GM19463 (cell line): Measurements from ENCODE around the gene ACSL6.

Experiments used
- ATAC-seq: cut with Tn5 transposase; IDR thresholded peaks from one replicate; pipeline ENCODE4 v1.9.1; 2021; ENCODE audit warnings: mild to moderate bottlenecking, moderate library complexity; ENCODE audit not compliant: unreplicated experiment

Gene ACSL6

DNA sequence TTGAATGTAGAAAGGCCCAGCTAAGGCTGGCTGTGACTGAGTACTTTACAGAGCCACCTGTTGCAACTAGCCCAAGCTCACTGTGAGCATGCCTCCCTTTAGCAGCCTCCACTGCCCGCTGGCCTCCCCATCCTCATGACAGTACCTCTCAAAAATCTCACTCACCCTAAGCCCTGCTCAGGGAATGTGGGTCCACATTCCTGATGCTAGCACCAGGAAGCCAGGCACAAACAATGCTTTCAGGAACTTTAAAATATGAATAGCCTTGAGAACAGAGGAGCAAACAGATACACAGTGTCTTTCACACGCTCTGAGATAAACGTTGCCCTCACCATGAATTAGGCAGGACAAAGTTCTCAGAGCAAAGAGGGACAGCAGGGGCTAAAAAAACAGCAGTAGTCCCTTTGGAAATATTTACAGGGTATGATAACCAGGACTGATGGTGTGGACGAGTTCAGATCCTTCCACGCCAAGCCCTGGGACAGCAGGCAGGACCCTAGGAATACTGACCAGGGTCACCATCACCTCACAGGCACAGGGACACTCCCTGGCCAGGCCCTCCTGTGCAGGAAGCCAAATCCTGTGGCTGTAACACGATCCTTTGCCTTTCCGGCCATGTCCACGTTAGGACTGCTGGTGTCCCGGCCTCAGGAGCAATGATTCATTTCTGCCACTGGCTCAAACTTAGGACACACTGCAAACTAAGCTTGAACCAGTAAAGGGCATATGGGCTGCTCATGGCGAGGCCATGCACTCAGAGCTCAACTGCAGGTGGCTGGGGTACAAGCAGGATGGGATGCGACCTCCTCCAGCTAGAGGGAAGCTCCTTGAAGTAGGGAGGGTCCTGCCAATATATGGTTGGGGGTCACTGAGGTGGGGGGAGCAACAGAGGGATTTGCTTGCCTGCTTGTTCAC, 9.6 kb downstream of the ACSL6 start:
- no peak for ATAC-seq

DNA sequence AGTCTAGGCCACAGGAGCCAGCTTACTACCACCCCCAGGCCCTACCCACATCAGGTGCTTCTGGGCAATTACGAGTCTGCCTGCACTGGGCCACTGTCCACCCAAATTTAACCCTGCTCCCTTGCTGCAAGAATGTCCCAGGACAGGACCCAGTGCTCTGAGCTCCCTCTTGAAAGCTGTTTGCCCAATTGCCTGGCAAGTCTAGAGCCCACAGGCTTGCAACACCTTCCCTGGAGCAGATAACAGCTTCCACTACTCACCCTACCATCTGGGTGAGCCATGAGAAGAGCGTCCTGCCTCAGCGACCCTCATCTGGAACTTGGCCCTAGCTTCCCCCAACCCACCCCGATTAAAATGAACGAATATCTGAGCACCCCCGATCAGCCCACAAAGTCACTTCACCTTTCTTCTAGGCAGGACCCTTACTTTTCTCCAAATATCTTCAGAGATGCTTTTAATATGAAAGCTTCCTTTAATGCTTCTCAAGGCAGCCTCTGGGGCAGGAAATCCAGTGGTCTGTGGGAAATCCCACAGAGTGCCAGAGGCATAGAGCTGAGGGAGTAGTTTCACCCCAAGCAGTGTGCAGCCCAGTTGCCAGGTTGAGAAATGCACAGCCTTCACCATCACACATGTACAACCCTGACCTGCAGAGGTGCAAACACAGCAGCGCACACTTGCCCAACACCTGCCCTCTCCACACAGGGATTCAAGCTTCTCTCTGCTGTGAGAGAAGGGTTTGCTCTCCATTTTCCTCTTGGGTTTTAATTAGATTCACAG, 10.6 kb downstream of the ACSL6 start:
- no peak for ATAC-seq

DNA sequence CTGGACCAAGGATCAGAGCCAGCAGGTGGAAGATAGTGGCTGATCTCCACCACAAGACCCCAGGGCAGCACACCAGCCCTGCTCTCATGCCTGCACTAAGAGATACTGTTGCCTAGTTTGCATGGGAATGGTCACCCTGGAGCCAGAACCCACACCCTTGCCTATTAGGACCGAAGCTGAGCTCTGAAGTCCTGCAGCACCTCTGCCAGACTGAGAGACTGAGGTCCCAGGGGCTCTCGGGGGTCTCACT, 11.3 kb downstream of the ACSL6 start:
- ATAC-seq: no peak

DNA sequence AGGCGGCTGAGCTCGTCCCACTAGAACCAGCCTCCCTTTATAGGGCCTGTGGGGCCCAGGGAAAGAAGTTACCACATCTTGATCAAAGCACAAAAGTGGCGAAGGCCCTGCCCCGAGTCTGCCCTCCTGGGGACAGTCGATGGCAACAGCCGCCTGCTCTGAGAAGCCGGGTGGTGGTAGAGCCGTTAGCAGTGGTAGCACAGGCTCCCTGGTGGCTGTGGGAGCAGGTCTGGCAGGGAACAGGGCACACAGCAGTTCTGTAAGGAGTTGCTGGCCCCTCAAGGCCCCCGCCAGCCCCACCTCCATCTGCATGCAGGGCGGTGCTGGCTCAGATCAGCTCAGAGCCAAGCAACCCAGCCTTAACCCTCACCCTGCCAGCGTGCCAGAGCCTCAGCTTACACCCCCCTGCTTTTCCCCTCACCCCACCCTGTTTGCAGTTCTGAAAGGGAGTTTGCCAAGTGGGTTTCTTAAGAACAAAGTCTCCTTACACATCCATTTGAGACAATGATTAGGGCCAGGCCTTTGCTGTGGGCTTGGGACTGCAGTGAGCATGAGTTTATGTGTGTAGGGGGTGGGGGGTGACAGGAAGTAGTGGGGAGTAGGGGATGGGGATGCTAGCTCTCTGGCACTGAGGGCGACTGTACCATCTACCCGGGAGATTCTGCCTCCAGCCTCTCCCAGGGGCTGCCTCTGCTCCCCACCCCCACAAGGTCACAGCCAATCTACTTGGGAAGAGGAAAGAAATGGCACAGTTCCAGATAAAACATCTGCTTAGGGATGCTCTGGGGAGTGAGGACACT, 11.8 kb downstream of the ACSL6 start:
- no peak for ATAC-seq

DNA sequence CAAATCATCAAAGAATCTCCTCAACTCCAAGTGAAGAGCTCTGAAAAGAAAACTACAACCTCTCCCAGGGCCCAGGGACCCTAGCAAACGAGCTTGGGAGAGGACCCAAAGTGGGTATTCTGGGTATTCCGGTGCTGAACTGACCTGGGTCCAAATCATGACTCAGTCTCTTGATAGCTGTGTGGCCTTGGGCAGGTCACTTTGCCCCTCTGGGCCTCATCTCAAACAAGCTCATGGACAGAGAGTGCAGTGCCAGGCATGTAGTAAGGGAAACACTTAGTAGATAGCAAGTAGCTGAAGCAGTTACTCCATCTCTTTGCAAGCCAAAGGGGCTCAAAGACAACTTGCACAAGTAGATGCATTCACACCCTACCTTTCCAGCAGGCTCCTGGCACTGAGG, 12.4 kb downstream of the ACSL6 start:
- no peak for ATAC-seq

DNA sequence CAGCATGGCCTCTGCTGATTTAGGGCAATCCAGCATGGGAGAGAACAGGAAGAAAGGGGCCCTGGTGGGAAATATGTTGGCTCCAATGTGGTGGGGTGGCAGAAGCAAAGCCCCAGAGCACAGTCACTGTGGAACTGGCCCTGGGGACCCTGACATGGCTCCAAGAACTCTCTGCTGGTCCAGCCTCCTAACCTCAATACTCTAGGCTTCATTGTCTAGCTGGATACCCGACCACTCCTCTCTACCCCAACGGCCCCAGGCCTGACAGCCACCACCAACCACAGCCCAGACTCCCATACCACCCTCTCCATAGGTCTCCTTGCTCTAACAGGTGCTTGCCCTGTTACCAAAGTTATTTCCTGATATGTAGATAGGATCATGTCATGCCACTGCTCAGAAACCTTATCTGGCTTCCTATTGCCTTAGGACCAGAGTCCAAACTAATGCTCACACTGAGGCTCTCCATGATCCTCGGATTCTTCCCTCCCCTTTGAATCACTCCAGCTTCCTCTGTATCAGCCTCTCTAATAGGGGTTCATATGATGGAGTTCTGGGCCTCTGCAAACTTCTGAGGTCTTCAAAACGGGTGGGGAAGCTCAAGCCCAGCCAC, 12.9 kb downstream of the ACSL6 start:
- no peak for ATAC-seq

DNA sequence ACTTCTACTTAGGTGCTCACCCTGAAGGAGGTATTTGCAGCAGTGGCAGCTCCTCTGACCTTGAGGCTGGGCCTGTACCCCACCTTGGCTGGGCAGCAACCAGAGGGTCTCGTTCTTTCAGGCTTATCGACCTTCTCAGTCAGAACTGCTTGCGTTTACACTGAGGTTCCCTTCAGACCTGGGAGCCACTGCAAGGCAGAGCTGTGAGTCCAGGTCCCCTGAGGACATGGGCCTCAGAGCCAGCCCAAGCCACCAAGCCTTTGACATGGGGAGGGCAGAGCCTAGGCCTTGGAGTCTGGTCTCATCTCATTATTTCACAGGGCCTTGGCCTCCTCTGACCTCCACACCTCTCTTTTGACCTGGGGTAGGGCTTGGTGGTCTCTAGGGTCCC, 13.7 kb downstream of the ACSL6 start:
- ATAC-seq: no peak

DNA sequence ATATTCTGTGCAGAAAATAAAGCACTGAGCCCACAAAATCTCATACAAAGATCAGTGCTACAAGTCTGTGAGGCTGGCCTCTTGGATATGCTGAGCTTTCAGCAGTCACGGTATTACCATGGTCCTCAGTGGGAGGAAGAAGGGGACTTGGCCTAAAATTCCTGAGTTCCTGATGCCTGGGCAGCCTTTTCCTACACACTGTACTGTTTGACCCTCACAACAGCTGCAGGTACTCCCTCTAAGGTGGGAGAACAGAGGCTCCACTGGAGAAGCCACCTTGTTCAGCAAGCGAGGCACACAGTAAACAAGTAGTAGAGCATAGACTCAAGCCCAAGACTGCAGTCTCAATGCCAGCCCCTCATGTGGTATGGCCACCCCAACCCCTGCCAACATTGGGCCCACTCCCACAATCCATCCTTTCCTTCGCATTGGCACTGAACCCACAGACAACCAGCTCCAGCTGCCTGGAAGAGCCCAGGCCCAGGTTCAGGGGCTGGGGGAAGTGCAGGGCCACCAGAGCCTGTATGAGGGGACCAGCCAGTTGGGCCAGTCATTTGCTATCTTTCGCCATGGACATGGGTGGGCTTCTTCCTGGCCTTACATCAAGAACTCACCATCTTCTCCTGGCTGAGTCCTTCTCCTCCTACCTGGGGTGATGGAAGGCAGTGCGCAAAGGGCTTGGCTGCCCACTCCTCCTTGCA, 14.3 kb downstream of the ACSL6 start:
- ATAC-seq: no peak

DNA sequence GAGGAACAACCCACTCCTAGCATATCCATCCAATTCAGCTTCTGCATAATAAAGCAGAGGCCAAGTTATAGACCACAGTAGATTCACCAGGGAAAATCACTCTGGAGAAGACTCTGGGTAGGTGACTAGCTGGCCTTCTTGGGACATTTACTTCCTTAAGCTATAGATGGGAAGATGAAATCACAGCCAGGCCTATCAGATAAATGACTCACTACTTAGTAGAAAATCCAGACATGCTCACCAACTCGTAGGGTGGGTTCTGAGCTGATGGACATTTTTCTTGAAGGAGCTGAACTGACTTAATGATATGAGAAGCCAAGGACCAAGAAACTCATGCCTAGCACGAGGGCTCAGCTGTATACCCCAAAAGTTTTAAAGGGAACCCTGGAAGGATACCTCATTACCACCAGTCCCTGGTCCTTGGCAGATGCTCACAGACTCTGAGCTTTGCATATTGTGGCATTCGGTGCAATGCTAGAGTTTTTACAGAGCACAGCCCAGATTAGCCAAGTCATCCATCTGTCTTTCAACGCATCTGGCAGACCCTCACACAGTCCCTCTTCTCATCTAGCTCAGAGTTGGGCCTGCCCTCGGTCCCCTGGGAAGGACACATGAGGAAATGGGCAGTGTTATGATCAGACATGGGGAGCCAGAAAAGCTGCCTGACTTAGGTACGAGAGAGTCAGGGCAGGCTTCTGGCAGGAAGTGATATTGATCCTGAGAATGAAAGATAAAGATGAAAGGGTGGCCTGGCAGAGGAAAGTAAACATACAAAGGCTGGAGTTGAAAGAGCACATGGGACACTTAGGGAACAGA, 15.0 kb downstream of the ACSL6 start:
- ATAC-seq: no peak

DNA sequence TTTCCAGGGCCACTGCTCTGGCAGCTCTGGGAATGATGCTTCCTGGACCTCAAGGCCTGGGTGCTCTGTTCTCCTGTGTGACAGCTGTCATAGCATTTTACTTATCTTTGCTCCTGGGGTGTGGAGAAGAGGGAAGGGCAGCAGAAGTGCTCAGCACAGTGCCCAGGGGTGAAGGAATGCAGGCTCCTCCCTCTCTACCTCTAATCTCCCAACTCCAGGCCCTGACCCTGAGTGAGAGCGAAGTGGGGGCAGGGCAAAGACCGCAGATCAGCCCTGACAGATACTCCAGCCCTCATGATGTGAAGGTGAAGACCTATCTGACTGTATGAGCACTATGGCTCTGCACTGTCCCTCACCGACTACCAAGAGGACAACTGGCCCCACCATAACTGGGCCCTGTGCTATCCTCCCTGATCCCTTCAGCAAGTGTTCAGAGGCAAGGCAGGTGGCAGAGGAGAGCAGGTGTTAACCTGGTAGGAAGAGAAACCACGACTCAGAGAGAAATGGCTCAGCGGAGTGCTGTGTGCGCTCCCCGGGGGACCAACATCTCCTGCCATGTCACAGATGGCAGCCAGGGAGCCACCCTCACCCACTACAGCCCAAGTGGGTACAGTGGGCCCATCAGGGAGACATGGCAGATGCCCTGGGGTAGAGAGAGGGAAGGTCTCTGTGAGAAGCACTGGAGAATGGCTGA, 16.8 kb downstream of the ACSL6 start:
- no peak for ATAC-seq

DNA sequence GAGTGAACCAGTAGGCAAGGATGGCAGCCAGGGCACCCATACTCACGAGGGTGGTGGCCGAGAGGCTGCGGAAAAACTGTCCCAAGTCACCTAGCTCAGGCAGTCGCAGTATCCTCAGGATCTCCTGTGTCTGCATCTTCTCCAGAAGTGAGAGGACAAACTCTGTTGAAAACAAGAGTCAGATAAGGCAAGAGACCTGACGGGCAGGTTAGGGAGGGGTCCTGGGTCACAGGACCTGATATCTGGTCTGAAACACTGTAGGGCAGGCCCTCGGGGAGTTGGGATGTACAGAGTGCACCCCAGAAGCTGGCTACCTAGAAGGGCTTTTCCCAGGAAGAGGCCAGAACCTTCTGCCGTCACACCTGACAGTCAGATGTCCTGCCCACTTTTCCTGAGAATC, 17.4 kb downstream of the ACSL6 start:
- ATAC-seq: no peak

DNA sequence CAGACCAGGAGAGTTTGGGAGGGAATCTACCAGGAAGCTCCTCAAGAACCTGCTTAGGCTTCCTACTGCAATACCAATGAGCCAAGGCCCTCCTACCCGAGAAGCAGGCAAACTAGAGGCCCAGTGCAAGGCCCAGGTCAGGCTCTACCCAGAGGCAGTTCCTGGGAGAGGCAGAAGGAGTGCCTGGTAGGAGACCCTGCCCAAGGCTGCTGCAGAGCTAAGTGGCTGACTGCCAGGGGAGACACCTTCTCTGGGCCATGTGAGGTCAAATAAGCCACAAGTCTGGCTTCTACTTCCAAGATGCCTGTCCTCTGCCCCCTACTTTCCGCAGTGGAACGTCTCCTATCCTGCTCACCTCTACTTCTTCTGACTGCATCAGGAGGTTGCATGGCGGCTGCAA, 17.8 kb downstream of the ACSL6 start:
- no peak for ATAC-seq

DNA sequence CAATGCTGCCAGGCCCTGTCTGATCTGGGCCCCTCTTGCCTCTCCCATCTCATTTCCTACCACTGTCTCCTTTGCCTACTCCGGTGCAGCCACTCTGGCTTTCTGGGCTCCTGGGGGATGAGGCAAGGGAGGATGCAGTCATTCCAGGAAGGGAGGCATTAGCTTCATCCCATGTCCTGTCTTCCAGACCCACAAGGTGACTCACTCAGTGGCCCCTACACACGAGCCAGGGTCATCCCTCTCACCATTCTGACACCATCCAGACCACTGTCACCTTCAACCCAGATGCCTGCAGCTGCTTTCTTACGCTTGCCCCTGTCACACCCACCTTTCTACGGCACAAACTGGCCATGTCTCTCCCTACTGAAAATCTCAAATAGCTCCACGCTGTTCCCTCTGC, 19.1 kb downstream of the ACSL6 start:
- ATAC-seq: no peak

DNA sequence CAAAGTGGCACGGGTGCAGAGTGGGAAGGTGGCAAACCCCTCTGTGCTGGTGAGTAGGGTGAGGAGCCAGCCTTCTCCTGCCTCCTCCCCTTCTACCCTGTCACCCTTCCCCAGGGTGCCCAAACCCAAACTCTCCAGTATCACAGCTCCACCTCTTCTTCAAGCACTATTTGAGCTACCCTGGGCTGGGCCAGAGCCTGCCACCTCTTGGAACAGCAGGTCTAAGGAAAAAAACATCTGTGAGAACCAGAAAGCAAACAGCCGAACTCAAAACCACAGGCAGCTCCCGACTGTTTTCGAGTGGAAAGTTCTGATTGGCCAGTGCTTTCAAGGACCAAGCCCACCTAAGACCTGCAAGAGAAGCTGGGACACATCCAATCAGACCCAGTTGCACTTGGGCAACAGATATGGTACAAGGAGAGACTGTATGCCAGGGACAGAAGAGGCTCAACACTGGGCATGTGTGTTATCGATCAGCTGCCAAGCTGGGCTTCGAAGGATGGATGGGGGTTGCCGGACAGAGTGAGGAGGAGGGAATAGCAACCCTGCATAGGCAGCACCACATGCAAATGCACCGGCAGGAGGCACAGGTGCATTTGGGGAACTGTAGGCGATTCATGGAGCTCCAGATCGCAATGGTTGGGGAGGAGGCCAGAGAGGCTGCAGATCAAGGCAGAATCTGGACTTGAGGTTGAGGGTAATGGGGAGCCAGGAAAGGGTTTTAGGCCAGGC, 19.7 kb downstream of the ACSL6 start:
- no peak for ATAC-seq

DNA sequence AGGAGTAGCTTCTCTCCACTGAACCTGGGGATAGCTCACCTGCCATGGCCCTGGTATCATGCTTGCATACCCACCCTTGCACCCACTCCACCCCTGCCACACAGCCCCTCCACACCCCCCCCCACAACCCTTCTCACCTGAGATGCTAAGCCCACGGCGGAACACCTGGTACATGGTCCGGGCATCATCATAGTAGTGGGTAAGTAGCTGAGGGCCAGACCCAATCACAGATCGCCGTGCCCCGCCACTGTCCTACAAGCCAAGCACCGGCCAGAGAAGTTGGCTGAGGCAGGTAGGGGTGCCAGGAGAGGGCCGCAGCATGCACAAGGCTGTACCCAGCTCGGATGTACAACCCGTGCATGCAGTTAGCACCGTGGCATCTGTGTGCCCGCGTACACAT, 20.7 kb downstream of the ACSL6 start:
- no peak for ATAC-seq

DNA sequence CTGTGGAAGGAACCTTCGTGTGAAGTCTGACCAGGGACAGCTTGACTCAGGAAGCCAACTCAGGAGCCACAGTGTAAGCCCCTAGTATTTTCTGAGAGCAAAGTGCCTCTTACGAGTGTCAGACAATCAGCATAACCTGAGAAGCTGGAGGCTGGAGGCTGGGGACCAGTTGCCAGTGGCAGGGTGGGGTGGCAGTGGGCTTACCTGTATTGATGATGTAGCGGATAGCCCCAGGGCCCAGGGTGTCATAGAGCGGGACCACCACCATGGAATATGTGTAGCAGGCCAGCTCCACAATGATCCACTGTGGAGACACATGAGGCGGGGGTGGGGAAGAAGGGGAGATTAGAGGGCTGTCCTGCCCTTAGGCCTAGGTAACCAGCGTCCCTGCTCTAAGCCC, 22.9 kb downstream of the ACSL6 start:
- ATAC-seq: no peak

DNA sequence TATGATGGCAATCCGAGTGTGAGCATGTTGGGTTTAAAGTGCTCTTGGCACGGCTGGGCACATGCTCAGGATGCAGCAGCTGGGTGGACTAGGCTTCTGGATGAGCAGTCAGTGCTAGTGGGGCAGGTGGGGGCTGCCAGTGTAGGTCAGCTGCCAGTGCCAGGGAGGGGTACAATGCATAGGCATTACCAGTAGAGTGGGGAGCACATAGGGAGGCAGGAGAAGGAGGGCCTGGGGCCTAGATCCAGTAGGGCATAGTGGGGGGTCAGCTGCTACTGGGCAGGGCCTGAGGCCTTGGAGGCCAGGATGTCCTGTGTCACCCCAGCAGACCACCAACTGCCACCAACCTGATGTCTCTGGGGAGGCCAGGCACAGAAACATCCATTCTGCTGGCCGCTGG, 24.2 kb downstream of the ACSL6 start:
- no peak for ATAC-seq

DNA sequence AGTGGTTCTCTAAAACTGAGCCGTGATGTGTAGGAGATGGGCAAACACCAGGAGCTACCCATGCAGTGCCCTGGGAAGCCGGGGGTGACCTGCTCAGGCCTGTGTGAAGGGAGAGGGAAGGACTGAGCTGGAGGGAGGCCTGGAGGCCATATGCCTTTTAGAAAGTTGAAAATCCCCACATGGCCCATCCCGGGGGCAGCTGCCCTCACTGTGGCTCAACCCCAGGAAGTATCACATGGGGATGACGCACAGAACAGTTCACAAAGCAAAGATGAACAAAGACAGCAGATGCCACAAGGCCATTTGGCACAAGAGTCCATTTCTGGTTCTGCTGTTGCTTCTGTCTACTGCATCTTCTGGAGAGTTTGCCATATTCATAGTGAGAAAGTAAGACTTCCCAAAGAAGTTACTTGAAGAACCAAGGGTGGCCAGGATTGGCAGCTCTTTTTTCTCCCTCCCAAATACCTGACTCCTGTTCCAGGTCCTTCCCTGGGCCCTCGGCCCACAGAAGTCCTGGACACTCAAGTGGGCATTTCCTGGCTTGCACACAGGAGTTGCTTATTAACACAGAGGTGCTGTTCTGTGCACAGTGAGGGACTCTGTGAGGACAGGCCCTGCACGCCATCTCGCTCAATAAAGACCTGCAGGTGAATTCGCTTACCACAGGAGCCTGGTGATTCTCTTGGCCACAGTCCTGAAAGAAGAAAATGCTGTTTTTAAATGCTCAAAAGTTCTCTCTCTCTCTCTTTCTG, 25.1 kb downstream of the ACSL6 start:
- no peak for ATAC-seq
